ENCODE results near the gene THUMPD2.

The THUMPD2 gene

DNA sequence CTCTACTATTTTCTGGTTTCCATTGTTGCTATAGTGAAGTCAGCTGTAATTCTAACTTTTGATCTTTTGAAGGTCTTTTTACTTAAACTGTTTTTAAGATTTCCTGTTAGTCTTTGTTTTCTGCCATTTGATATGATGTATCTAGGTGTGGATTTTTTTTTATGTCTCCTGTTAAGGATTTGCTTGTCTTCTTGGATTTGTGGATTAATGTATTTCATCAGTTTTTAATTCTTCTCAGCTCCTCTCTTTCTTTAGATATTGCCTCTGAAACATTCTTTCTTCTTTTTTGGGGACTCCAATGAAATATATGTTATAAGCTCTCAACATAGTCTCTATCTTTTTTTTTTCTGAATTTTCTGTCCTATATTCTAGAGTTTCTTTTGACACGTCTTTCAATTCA, 24.8 kb upstream of the THUMPD2 start:
- TF ChIP-seq NFIC (IDR thresholded peaks at IDR 0.05) = no peak
- TF ChIP-seq YY1 (IDR thresholded peaks at IDR 0.05; ENCODE audit: low read depth) = no peak
- no peak for TF ChIP-seq EGR1 (IDR thresholded peaks at IDR 0.05)
- TF ChIP-seq TAF1 (IDR thresholded peaks at IDR 0.05; ENCODE audit: low read depth) = no peak

DNA sequence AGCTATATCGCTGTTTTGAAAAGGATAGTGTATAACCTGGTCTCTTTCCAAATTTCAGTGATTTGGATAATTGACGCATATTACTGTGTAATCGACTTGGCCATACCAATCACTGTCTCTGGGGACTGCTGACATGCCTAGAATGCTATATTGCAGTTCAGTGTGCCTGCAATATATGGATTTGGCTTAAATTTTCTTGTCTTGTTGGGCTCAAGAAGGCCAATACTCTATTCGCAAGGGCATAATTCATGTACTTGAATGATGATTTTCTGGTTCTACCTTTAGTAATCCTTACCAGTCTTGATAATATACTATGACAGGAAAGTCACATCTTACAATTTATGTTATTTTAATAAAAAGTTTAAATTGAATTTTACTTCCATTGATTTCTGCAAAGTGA, 21.7 kb upstream of the THUMPD2 start:
- TF ChIP-seq ZBTB7A (IDR thresholded peaks at IDR 0.05; ENCODE audit: low read depth) = no peak
- TF ChIP-seq TEAD4 (IDR thresholded peaks at IDR 0.05) = no peak
- TF ChIP-seq EP300 (IDR thresholded peaks at IDR 0.05; ENCODE audit: borderline replicate concordance) = no peak
- TF ChIP-seq RAD21 (IDR thresholded peaks at IDR 0.05; ENCODE audit: low read depth) = no peak
- TF ChIP-seq YY1 (IDR thresholded peaks at IDR 0.05; ENCODE audit: low read depth) = no peak
- TF ChIP-seq FOXM1 (IDR thresholded peaks at IDR 0.05; ENCODE audit: borderline replicate concordance, low read depth) = no peak

DNA sequence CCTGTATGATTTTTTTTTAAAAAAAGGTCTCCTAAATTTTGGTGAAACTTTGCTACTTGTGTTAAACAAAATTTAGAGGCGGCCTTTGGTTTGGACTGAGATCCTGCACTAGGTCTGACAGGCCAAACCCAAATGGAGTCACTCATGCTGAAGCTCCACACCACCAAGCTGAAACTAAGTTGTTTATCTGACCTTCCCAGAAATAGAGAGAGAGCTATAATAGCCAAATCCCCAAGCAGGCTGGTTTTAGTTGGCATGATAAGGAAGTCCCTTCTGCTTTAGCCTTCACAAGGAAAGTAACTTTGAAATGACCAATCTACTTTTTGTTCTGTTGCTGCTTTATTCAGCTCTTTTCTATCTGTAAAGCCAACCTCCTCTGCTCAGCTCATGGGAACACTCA, 17.1 kb upstream of the THUMPD2 start:
- TF ChIP-seq, protein P1, sequence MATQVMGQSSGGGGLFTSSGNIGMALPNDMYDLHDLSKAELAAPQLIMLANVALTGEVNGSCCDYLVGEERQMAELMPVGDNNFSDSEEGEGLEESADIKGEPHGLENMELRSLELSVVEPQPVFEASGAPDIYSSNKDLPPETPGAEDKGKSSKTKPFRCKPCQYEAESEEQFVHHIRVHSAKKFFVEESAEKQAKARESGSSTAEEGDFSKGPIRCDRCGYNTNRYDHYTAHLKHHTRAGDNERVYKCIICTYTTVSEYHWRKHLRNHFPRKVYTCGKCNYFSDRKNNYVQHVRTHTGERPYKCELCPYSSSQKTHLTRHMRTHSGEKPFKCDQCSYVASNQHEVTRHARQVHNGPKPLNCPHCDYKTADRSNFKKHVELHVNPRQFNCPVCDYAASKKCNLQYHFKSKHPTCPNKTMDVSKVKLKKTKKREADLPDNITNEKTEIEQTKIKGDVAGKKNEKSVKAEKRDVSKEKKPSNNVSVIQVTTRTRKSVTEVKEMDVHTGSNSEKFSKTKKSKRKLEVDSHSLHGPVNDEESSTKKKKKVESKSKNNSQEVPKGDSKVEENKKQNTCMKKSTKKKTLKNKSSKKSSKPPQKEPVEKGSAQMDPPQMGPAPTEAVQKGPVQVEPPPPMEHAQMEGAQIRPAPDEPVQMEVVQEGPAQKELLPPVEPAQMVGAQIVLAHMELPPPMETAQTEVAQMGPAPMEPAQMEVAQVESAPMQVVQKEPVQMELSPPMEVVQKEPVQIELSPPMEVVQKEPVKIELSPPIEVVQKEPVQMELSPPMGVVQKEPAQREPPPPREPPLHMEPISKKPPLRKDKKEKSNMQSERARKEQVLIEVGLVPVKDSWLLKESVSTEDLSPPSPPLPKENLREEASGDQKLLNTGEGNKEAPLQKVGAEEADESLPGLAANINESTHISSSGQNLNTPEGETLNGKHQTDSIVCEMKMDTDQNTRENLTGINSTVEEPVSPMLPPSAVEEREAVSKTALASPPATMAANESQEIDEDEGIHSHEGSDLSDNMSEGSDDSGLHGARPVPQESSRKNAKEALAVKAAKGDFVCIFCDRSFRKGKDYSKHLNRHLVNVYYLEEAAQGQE (IDR thresholded peaks at IDR 0.05; ENCODE audit: low read depth) = no peak
- TF ChIP-seq RAD21 (IDR thresholded peaks at IDR 0.05; ENCODE audit: low read depth) = no peak
- TF ChIP-seq EGR1 (IDR thresholded peaks at IDR 0.05) = no peak
- TF ChIP-seq, protein P2, sequence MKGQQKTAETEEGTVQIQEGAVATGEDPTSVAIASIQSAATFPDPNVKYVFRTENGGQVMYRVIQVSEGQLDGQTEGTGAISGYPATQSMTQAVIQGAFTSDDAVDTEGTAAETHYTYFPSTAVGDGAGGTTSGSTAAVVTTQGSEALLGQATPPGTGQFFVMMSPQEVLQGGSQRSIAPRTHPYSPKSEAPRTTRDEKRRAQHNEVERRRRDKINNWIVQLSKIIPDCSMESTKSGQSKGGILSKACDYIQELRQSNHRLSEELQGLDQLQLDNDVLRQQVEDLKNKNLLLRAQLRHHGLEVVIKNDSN (IDR thresholded peaks at IDR 0.05) = no peak
- no peak for TF ChIP-seq NFIC (IDR thresholded peaks at IDR 0.05)
- no peak for TF ChIP-seq CEBPB (IDR thresholded peaks at IDR 0.05)
- no peak for TF ChIP-seq TCF12 (IDR thresholded peaks at IDR 0.05; ENCODE audit: low read depth)
- TF ChIP-seq ZBTB7A (IDR thresholded peaks at IDR 0.05; ENCODE audit: low read depth) = no peak
- TF ChIP-seq, protein P3, sequence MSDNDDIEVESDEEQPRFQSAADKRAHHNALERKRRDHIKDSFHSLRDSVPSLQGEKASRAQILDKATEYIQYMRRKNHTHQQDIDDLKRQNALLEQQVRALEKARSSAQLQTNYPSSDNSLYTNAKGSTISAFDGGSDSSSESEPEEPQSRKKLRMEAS (IDR thresholded peaks at IDR 0.05) = no peak
- no peak for TF ChIP-seq CREB1 (IDR thresholded peaks at IDR 0.05; ENCODE audit: low read depth)
- TF ChIP-seq EP300 (IDR thresholded peaks at IDR 0.05; ENCODE audit: borderline replicate concordance) = no peak
- no peak for TF ChIP-seq FOXM1 (IDR thresholded peaks at IDR 0.05; ENCODE audit: borderline replicate concordance, low read depth)
- no peak for TF ChIP-seq YY1 (IDR thresholded peaks at IDR 0.05; ENCODE audit: low read depth)
- no peak for TF ChIP-seq TEAD4 (IDR thresholded peaks at IDR 0.05)
- no peak for TF ChIP-seq TAF1 (IDR thresholded peaks at IDR 0.05; ENCODE audit: low read depth)

DNA sequence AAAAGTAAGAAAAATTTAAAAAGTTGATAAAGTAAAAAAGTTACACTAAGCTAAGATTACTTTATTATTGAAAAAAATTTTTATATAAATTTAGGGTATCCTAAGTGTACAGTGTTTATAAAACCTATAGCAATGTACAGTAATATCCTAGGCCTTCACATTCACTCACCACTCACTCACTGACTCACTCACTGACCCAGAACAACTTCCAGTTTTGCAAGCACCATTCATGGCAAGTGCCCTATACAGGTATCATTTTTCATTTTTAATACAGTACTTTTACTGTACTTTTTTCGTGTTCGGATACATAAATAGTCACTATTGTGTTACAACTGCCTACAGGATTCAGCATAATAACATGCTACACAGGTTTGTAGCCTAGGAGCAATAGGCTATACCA, 8.9 kb upstream of the THUMPD2 start:
- TF ChIP-seq TAF1 (IDR thresholded peaks at IDR 0.05; ENCODE audit: low read depth) = no peak
- no peak for TF ChIP-seq TCF12 (IDR thresholded peaks at IDR 0.05; ENCODE audit: low read depth)
- TF ChIP-seq, protein P3 (IDR thresholded peaks at IDR 0.05) = no peak

DNA sequence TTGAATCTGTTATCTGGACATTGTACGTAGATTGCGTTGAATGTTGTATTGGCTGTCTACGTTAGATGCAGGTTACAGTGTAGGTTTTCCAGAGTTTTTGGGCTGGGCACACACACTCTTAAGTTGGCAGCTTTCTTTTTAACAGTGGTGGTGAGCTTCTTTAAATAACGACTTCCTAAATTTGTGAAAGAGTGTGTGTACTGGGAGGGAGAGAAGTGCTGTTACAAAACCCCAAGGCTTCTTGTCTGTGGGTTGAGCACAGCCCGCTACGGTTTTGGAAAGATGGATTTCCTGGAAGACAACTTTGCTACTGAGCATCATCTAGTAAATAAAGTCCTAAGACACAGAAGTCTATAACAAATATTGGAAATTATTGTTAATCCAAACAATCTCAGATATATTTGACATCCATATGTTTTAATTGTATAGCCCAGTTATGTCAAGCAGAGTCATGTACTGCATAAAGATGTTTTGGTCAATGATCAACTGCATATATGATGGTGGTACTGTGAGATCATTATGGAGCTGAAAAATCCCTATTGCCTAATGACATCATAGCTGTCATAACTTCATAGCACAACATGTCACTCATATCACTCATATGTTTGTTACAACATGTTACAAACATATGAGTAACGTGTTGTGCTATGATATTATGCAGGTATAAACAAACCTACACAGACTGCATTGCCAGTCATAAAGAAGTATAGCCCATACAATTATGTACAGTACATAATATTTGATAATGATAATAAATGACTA, 7.9 kb upstream of the THUMPD2 start:
- no peak for TF ChIP-seq YY1 (IDR thresholded peaks at IDR 0.05; ENCODE audit: low read depth)
- no peak for TF ChIP-seq EGR1 (IDR thresholded peaks at IDR 0.05)
- TF ChIP-seq ZBTB7A (IDR thresholded peaks at IDR 0.05; ENCODE audit: low read depth) = no peak
- no peak for TF ChIP-seq FOXM1 (IDR thresholded peaks at IDR 0.05; ENCODE audit: borderline replicate concordance, low read depth)
- TF ChIP-seq RAD21 (IDR thresholded peaks at IDR 0.05; ENCODE audit: low read depth) = no peak

DNA sequence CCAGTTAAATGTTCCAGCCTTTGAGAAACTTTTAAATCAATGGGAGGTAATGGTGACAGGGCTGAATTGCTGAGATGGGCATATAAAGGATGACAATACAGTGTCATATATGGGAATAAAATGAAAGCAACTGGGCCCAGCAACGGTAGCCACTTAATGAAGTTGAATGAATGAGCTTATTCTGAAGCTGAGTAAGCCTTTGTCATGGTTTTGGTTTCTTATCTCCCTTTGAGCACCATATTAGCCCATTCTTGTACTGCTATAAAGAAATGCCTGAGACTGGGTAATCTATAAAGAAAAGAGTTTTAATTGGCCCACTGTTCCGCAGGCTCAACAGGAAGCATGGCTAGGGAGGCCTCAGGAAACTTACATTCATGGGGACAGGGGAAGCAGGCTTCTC, 3.5 kb upstream of the THUMPD2 start:
- no peak for TF ChIP-seq ZBTB7A (IDR thresholded peaks at IDR 0.05; ENCODE audit: low read depth)
- TF ChIP-seq, protein P1 (IDR thresholded peaks at IDR 0.05; ENCODE audit: low read depth) = no peak
- no peak for TF ChIP-seq TAF1 (IDR thresholded peaks at IDR 0.05; ENCODE audit: low read depth)
- TF ChIP-seq, protein P3 (IDR thresholded peaks at IDR 0.05) = no peak
- TF ChIP-seq YY1 (IDR thresholded peaks at IDR 0.05; ENCODE audit: low read depth) = no peak
- TF ChIP-seq CEBPB (IDR thresholded peaks at IDR 0.05) = no peak
- no peak for TF ChIP-seq NFIC (IDR thresholded peaks at IDR 0.05)
- no peak for TF ChIP-seq EGR1 (IDR thresholded peaks at IDR 0.05)
- TF ChIP-seq, protein P2 (IDR thresholded peaks at IDR 0.05) = no peak
